ENCODE measurements around the gene CEBPE.
"Not testable (repeated sequence)": the region's sequence is repeated elsewhere in the genome, so short reads cannot be mapped to it uniquely, and the experiment has no call there.

Gene CEBPE

GRCh38 chr14:23120541-23121251 is 1.6 kb upstream of the CEBPE start:
- DNase-seq = peak; percentile 81

- no peak for DNase-seq
Observed at GRCh38 chr14:23119363-23120327, 590 bp upstream of the CEBPE start.

- no peak for DNase-seq
Observed at GRCh38 chr14:23117371-23118020, 1.6 kb downstream of the CEBPE start.

GRCh38 chr14:23115918-23116317 is 3.1 kb downstream of the CEBPE start:
- no peak for DNase-seq

GRCh38 chr14:23115039-23115731 is 3.9 kb downstream of the CEBPE start:
- DNase-seq = peak; percentile 96

GRCh38 chr14:23114669-23115038 is 4.4 kb downstream of the CEBPE start:
- DNase-seq = no peak

GRCh38 chr14:23114120-23114458 is 5.0 kb downstream of the CEBPE start:
- DNase-seq = no peak

GRCh38 chr14:23113431-23114119 is 5.5 kb downstream of the CEBPE start:
- DNase-seq = no peak

GRCh38 chr14:23112359-23113178 is 6.5 kb downstream of the CEBPE start:
- DNase-seq = no peak

GRCh38 chr14:23110579-23111365 is 8.3 kb downstream of the CEBPE start:
- no peak for DNase-seq

- no peak for DNase-seq
Observed at GRCh38 chr14:23109769-23110168, 9.3 kb downstream of the CEBPE start.

- not testable (repeated sequence) for DNase-seq
Observed at GRCh38 chr14:23108169-23108568, 10.9 kb downstream of the CEBPE start.

- not testable (repeated sequence) for DNase-seq
Observed at GRCh38 chr14:23107620-23108019, 11.4 kb downstream of the CEBPE start.

- no peak for DNase-seq
Observed at GRCh38 chr14:23106747-23107045, 12.4 kb downstream of the CEBPE start.

GRCh38 chr14:23105348-23105824 is 13.7 kb downstream of the CEBPE start:
- DNase-seq = no peak

GRCh38 chr14:23104591-23105347 is 14.3 kb downstream of the CEBPE start, which contains the start of gene CIROP:
TSS of gene CIROP (minus strand) at chr14:23104989. CDS start at chr14:23104920, 69 bp downstream.
- DNase-seq = no peak

GRCh38 chr14:23104070-23104590 is 14.9 kb downstream of the CEBPE start:
- DNase-seq = no peak

- DNase-seq = no peak
Observed at GRCh38 chr14:23103581-23103980, 15.5 kb downstream of the CEBPE start.

GRCh38 chr14:23102801-23103200 is 16.3 kb downstream of the CEBPE start:
- no peak for DNase-seq

Data from fibroblast of skin of abdomen (primary cell).